Keratinocyte (primary cell): ENCODE measurements around the gene ERN2.

Experiments used
- EZH2 ChIP-seq: IDR thresholded peaks from one replicate; pipeline ENCODE4 v1.6.1; 2012; ENCODE audit warnings: inconsistent platforms, mild to moderate bottlenecking, low read length, moderate library complexity
- TF ChIP-seq, protein P1 (sequence below), 3 experiments: IDR thresholded peaks in 1 of 3; conservative IDR thresholded peaks in 1 of 3; optimal IDR thresholded peaks in 1 of 3; 2 replicates in 2 of 3; 3 replicates in 1 of 3; pipeline versions ENCODE3 to v1.5.1; 2011; ENCODE audit warnings: low read length in 3 of 3, mild to moderate bottlenecking in 3 of 3, moderate library complexity in 2 of 3, control low read depth in 1 of 3, inconsistent platforms in 1 of 3; ENCODE audit not compliant: insufficient read depth in 2 of 3; ENCODE audit errors: extremely low read depth in 1 of 3

DNA sequence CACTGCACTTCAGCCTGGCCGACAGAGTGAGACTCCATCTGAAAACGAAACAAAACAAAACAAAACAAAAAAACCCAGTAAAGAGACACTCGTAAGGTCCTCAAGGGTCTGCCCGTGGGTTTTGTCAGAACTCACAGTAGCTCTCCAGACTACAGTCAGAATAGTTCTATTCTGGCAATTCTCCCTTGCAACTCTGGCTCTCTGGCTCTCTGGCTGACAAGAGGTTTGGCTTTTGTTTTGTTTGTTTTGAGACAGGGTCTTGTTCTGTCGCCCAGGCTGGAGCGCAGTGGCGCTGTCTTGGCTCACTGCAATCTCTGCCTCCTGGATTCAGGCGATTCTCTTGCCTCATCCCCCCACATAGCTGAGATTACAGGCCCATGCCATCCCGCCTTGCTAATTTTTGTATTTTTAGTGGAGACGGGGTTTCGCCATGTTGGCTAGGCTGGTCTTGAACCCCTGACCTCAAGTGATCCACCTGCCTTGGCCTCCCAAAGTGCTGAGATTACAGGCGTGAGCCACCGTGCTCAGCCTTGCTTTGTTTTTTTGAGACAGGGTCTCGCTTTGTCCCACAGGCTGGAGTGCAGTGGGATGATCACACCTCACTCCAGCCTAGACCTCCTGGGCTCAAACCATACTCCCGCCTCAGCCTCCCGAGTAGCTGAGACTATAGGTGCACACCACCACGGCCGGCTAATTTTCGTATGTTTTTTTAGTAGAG, 21.3 kb upstream of the ERN2 start:
- TF ChIP-seq, protein P1, sequence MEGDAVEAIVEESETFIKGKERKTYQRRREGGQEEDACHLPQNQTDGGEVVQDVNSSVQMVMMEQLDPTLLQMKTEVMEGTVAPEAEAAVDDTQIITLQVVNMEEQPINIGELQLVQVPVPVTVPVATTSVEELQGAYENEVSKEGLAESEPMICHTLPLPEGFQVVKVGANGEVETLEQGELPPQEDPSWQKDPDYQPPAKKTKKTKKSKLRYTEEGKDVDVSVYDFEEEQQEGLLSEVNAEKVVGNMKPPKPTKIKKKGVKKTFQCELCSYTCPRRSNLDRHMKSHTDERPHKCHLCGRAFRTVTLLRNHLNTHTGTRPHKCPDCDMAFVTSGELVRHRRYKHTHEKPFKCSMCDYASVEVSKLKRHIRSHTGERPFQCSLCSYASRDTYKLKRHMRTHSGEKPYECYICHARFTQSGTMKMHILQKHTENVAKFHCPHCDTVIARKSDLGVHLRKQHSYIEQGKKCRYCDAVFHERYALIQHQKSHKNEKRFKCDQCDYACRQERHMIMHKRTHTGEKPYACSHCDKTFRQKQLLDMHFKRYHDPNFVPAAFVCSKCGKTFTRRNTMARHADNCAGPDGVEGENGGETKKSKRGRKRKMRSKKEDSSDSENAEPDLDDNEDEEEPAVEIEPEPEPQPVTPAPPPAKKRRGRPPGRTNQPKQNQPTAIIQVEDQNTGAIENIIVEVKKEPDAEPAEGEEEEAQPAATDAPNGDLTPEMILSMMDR (optimal IDR thresholded peaks at IDR 0.05 in 1 of 3, IDR thresholded peaks at IDR 0.05 in 1 of 3, conservative IDR thresholded peaks at IDR 0.05 in 1 of 3; ENCODE audit: extremely low read depth in 1 of 3, insufficient read depth in 2 of 3, low read length in 3 of 3), result no peak
- TF ChIP-seq EZH2, result no peak
